ENCODE measurements around the gene RAB1A. TPM values are rescaled to one million over a fixed set of nuclear protein-coding genes. Genes with fewer than 3 reads are reported as not detected.

The RAB1A gene
- total and polyA plus RNA-seq, 9 of the 15 experiments (the other 6 are each of a cell fraction or from before 2014, with no cell fraction given): 43.8 to 163 (median 67.7) TPM

- TF ChIP-seq ILK (tag; IDR thresholded peaks at IDR 0.05; ENCODE audit: borderline replicate concordance, low read depth) (no peak), CTCF (IDR thresholded peaks at IDR 0.05 in 2 of 3, conservative IDR thresholded peaks at IDR 0.05 in 1 of 3; ENCODE audit: insufficient read depth in 2 of 3, low read depth in 1 of 3, low read length in 3 of 3) (peak; percentile 80 to 90 (median 84)), RNF219 (CRISPR knock-in tag; IDR thresholded peaks at IDR 0.05) (no peak), SRSF1 (IDR thresholded peaks at IDR 0.05; ENCODE audit: low read depth, low read length) (no peak), SMARCE1 (IDR thresholded peaks at IDR 0.05) (peak; percentile 68; the same call in 1 of the 2 replicates), GTF2E2 (tag; IDR thresholded peaks at IDR 0.05) (no peak; the same call in 1 of the 2 replicates), ATF4 (CRISPR knock-in tag; IDR thresholded peaks at IDR 0.05) (no peak), ZNF277 (CRISPR knock-in tag; IDR thresholded peaks at IDR 0.05; ENCODE audit: borderline replicate concordance) (no peak), ZNF263 (CRISPR knock-in tag; IDR thresholded peaks at IDR 0.05; ENCODE audit: borderline replicate concordance) (no peak), ZBTB17 (CRISPR knock-in tag; IDR thresholded peaks at IDR 0.05) (no peak), ZNF121 (CRISPR knock-in tag; conservative IDR thresholded peaks at IDR 0.05) (no peak), MAFF (IDR thresholded peaks at IDR 0.05; ENCODE audit: low read length) (peak; percentile 1; the same call in 1 of the 2 replicates), ZNF165 (CRISPR knock-in tag; IDR thresholded peaks at IDR 0.05; ENCODE audit: borderline replicate concordance) (no peak), KDM2B (CRISPR knock-in tag; IDR thresholded peaks at IDR 0.05) (no peak), THAP12 (CRISPR knock-in tag; IDR thresholded peaks at IDR 0.05) (no peak), EP300 (IDR thresholded peaks at IDR 0.05; ENCODE audit: low read length) (0 out of 2 replicates have a peak, but pooled peaks have one; percentile 9), CGGBP1 (CRISPR knock-in tag; IDR thresholded peaks at IDR 0.05) (no peak), ZNF586 (CRISPR knock-in tag; conservative IDR thresholded peaks at IDR 0.05) (no peak)
Observed at GRCh38 chr2:65064728-65065552, 65.0 kb downstream of the RAB1A start (continued).

Data from K562 (cell line).